Erythroblast (primary cell): ENCODE measurements around the gene DNAH11.

Experiments
- DNase-seq, 2 experiments: peaks; one replicate each; lab custom pipeline; 2025; lab: John Stamatoyannopoulos, UW
- GATA1 ChIP-seq: IDR thresholded peaks from 2 replicates; pipeline ENCODE4 v1.6.1; 2011; ENCODE audit warnings: low read depth, mild to moderate bottlenecking, control low read depth, low read length, moderate library complexity
- POLR2A ChIP-seq: IDR thresholded peaks from 2 replicates; pipeline ENCODE4 v1.6.1; 2011; ENCODE audit warnings: mild to moderate bottlenecking, low read length

DNAH11 gene

DNA sequence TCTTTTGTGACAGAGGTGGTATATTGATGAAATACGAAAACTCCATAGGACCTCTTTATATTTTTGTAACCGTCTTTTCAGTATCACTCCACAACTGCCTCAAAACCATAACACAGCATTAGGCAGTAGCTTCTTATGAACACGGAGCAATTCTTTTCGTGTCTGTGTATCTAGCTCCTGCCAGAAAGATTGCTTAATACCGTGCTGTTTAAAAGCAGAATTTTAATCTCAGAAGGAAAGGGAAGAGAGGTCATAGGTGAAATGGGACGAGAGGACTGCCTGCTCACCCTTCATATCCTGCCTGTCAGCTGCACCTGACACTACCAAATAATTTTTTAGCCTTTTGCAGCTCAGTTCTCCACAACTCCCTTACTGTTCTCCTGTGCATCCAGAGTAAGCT lies 200.7 kb downstream of the DNAH11 start:
- no peak for DNase-seq
- no peak for TF ChIP-seq GATA1
- no peak for TF ChIP-seq POLR2A

DNA sequence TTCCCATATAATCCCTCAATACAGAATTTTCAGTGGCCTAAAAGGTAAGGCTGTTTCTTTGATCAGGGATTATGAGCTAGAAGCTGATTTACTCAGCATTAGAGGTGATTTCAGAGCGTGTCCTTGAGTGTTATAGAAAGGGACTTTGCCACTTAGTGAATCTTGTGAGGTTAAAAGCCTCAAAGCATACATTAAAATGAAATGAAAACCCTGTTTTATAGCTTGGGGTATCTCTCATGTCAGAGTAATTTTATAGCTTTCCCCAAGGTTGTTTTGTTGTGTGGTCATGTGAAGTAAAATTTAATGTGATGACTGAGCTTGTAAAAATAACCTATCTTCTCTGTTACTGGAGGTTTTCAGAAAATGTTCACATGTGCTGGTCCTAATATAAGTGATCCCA lies 204.1 kb downstream of the DNAH11 start:
- TF ChIP-seq GATA1 (no peak), POLR2A (no peak)
- no peak for DNase-seq

DNA sequence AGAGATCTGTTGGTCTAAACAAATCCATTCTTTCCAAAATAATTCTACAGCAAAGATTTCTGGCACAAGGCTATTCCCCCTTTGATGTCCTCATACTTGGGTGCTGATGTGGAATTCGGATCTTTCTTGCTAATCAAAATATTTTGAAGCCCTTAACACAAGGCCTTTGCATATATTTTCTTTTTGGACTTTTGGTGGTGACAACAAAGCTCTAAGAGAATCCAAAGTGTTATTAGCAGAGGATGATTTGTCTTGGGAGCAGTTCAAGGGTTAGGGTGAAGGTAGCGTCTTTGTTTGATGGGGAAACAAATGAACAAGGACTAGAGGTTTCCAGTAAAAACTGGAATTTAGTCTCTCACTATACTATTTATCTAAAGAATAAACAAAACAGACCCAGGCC lies 205.0 kb downstream of the DNAH11 start:
- TF ChIP-seq POLR2A: no peak
- no peak for DNase-seq

DNA sequence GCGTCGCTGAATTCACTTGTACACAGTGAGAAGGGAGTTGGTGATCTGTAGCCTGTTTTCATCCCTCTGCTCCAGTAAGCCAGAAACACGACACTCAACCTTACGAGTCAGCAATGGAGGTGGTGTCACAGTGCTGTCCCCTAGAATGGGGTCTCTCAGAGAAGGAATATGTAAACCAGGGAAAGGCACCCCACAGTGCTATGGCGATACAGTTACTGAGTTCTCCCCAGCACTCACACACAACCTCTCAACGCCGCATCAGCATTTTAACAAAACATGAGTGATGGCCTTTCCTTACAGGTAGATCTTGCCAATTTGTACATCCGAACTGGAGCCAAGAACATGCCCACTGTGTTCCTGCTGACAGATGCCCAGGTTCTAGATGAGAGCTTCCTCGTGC lies 206.5 kb downstream of the DNAH11 start:
- TF ChIP-seq POLR2A (no peak), GATA1 (no peak)
- no peak for DNase-seq

DNA sequence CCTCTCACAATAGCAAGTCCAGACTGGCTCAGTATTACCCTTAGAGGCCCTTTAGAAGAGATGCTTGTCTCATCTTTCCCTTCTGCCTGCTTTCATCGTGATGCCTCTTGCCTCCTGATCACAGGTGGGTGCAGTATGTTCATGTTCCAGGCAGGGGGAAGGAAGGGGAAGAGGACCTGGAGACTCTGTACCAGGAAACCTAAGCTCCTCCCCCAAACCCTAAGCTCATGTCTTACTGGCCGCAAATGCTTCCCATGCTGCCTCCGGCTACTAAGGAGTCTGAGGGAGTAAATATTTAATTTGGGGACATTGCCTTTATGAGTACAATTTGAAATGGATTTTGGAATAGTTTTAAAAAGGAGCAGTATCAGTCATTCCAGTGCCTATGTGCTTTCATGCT lies 210.2 kb downstream of the DNAH11 start:
- no peak for TF ChIP-seq GATA1
- TF ChIP-seq POLR2A: no peak
- no peak for DNase-seq

DNA sequence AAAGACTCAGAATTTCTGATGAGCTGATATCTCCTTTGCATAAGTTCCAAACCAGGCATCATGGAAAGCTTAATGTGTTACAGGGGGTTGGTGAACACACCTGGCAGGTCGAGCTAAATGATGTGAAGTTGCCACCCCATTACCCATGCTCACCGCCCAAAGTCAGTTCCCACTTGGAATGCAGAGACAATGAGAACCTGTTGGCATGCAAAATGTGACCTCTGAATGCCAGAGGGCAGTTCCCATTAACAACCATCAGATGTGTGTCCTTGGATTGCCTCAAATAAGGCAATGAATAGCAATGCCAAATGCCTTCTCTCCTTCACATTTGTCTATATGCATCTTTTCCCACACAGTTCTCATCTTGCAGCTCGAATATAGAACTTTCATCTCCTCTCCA lies 212.1 kb downstream of the DNAH11 start:
- no peak for DNase-seq
- TF ChIP-seq POLR2A (no peak), GATA1 (no peak)

DNA sequence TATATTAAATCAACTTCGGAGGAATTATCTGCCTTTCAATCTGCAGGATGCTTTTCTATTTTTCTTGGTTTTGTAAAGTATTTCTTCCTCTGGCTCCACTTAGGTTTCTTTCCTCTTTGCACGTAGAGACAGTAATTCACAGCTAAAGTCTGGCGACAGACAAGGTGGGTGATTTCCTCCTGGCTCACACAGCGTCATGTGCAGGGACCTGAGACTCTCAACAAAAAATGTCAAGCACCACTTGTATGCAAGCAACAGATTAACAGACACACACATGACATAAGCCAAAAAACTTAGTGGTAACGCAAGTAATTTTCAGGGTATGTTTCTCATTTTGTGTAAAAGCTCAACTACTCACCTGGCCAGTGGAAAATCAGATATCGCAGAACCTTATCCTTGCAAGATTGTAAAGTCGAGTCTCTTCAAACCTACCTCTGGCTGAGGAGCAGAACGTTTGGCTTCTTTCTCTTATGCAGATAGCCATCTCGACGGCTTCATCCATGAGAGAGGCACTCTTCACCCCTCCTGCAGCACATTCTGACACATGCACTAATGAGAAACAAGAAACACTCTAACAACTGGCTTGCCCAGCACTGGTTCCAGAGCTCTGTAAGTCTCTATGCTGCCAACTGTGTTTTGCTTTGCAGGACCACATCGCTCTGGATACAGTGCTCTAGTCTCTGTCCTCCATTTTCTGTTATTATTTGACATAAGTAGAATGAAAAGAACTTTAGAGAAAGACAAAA lies 214.9 kb downstream of the DNAH11 start:
- no peak for DNase-seq
- TF ChIP-seq GATA1: no peak
- TF ChIP-seq POLR2A: no peak

DNA sequence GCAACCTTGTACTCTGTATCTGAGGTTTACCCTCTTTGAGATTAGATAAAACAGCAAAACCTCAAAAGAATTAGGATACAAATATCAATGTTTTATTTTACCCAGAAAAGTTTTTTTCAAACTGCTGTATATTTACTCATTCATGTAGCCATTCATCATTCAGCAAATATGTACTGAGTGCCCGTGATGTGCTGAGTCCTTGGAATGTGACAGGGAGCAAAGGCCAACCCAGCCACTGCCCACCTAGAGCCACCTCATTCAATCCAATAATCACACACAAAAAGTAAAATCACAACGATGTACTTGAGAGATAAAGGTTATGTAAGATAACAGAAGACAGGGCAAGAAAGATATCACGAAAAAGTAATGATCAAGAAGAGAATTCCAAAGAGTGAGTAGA lies 215.4 kb downstream of the DNAH11 start:
- no peak for TF ChIP-seq GATA1
- TF ChIP-seq POLR2A: no peak
- no peak for DNase-seq

DNA sequence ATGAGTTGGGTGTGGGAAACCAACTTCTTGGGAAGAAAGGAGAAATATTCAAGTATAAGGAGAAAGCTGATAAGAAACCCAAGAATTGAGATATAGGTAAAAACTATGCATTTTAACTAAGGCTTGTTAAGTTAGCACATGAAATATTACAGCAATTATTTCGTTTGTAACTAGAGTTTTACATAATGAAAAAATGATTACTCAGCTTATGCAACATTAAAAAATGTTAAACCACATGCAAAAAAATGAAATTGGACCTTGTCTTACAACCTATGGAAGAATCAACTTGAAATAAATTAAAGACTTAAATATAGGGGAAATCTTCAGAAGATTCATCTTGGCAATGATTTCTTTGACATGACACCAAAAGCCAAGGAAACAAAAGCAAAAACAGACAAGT lies 219.6 kb downstream of the DNAH11 start:
- DNase-seq: no peak
- TF ChIP-seq GATA1 (no peak), POLR2A (no peak)

DNA sequence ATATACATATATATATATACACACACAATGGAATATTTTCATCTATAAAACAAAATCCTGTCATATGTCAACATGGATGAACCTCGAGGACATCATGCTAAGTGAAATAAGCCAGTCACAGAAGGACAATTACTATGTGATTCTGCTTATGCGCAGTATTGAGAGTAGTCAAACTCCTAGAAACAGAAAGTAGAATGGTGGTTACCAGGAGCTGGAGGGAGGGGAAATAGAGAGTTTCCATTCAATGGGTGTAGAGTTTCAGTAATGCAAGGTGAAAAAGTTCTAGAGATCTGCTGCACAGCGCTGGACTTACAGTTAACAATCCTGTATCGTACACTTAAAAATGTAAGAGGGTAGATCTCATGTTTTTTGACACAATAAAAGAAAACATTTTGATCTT lies 221.0 kb downstream of the DNAH11 start:
- no peak for DNase-seq
- TF ChIP-seq POLR2A: no peak

DNA sequence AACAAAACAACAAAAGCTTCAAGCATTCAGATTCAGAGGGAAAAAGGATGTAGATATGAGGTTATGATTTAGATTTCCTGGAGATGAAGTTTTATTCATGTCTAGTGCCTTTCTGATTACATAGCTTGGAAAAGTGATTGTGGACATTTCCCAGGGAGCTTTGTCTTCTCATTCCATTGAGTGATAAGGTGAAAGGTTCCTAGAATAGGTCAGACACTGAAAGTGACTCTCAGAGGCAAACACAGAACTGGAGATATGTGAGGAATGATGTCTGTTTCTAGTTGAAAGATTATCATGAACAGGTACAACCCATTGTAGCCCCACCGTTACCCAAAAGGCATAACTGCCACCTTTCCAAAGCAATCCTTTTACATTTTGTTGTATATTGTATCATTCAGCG lies 223.4 kb downstream of the DNAH11 start:
- DNase-seq: no peak
- no peak for TF ChIP-seq POLR2A
- TF ChIP-seq GATA1: no peak

DNA sequence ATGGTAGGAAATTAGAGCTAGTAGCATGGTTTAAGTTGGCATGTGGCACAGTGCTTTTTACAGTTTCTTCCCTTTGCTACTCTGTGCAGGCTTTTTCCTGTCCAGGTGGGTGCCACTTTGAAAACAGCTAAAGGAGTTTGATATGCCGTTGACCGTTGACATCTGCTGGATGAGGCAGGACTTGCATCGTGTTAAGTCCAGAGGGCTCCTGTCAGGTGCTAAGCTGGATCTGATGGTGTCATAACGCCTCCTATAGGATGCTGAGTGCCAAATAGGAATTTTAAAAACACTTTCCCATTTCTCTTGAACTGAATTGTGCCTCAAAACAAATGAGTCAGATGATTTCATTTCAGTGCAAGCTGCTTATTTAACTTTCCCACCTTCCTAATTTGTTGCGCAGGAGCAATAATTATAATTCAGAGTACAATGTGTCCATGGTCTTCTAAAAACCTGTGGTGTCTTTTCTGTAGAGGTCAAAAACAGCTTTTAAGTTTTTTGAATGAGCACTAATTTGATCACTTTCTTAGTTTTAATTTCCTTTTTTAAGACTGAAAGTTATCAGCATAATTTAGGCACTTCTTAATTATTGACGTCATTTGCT lies 224.6 kb downstream of the DNAH11 start:
- TF ChIP-seq GATA1 (no peak), POLR2A (no peak)
- peak; percentile 58 to 62 for DNase-seq

DNA sequence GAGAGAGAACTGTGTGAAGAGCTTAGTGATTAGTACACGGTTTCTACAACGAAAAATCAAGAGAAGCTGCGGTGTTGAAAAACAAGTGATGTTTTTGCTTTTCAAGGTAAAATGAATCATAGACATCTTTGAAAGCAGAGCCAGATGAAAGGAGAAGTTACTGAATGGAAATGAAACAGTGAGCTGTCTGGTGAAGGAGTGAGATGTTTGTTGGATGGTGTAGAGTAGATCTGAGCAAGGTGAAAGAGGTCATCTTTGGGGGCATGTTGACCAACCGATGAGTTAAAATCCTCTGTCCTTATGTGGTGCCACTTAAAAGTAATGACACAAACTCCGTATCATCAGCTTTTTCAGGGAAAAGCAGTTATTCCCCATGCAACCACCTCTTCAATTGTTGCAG lies 225.4 kb downstream of the DNAH11 start:
- no peak for DNase-seq
- TF ChIP-seq POLR2A (no peak), GATA1 (no peak)

DNA sequence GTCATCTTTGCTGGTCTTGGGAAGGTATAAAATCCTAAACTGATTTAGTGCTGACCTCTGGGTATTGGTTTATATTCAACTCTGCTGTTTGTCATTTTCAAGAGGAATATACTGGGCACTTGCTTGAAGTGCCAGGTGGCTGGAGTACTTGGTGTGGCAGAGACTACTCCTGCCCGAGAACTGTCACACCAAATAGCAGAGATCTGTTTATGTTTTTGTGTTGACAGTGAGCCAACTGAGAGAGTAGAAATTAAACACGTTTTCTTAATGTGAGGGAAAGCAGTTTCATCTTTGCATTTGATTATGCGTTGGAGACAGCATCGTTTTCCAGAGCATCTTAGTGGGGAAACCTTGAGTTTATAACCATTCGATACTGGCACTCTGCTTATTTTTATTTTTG lies 228.4 kb downstream of the DNAH11 start:
- no peak for DNase-seq
- TF ChIP-seq POLR2A (no peak), GATA1 (no peak)
